Mononuclear cell (primary cell): ENCODE measurements around the gene BCKDHA. TPM values are rescaled to one million over a fixed set of nuclear protein-coding genes. Genes with fewer than 3 reads are reported as not detected.
"Not testable (repeated sequence)": the region's sequence is repeated elsewhere in the genome, so short reads cannot be mapped to it uniquely, and the experiment has no call there.

Source experiments
- H3K27me3 ChIP-seq: 2 replicates; pipeline ENCODE4 v1.6.0; 2011; ENCODE audit warnings: low read length, control low read depth; ENCODE audit not compliant: insufficient read depth
- H3K4me1 ChIP-seq: 2 replicates; pipeline ENCODE4 v1.5.1; 2011; ENCODE audit warnings: mild to moderate bottlenecking, low read length, control low read depth; ENCODE audit not compliant: insufficient read depth
- H3K4me3 ChIP-seq: 2 replicates; pipeline ENCODE4 v1.5.1; 2011; ENCODE audit warnings: mild to moderate bottlenecking, low read length, moderate library complexity
- H3K9me3 ChIP-seq: 2 replicates; pipeline ENCODE4 v1.5.1; 2011; ENCODE audit warnings: low read depth, mild to moderate bottlenecking, control low read depth, low read length
- total RNA-seq: library from RNA; depleted of rRNA; stranded (reverse); fragments of >200 nt; gene quantifications from one replicate; pipeline ENCODE4 v1.2.3, GENCODE V29; 2012

Gene BCKDHA
- total RNA-seq, 1 donor, result 30.2 TPM

DNA sequence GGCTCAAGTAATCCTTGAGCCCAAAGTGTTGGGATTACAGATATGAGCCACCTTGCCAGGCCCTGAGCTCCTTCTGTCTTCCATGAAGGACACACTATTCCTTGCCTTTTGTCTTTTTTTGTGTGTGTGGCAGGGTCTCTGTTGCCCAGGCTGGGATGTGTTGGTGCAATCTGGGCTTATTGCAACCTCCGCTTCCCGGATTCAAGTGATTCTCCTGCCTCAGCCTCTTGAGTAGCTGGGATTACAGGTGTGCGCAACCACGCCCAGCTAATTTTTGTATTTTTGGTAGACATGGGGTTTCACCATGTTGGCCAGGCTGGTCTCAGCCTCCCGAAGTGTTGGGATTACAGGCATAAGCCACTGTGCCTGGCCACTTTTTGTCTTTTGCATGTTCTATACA, 11.2 kb downstream of the BCKDHA start:
- not testable (repeated sequence) for H3K4me3 ChIP-seq, H3K27me3 ChIP-seq, H3K9me3 ChIP-seq
- peaks cover 69% of the 10 kb centered on the region for H3K4me1 ChIP-seq

DNA sequence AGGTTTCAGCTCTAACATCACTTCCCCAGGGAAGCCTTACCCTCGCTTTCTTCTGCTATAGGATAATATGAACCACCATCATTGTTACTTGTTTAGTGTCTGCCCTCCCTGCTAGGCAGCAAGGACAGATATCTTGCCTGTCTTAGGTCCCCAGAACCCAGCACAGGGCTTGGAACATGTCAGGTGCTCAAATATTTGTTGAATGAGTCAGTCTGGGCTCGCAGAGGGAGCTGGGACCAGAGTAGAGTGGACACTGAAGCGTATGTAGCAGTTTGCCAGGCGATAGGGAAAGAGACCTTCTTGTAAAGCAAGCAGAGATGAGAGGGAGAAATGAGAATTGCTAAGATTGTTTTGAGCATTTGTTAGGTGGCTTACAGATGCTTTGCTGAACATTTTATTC, 11.7 kb downstream of the BCKDHA start:
- no peaks in the 10 kb centered on the region for H3K27me3 ChIP-seq
- H3K4me3 ChIP-seq, result no peak overlapping the region
- peaks cover 74% of the 10 kb centered on the region for H3K4me1 ChIP-seq
- H3K9me3 ChIP-seq, result no peaks in the 10 kb centered on the region

DNA sequence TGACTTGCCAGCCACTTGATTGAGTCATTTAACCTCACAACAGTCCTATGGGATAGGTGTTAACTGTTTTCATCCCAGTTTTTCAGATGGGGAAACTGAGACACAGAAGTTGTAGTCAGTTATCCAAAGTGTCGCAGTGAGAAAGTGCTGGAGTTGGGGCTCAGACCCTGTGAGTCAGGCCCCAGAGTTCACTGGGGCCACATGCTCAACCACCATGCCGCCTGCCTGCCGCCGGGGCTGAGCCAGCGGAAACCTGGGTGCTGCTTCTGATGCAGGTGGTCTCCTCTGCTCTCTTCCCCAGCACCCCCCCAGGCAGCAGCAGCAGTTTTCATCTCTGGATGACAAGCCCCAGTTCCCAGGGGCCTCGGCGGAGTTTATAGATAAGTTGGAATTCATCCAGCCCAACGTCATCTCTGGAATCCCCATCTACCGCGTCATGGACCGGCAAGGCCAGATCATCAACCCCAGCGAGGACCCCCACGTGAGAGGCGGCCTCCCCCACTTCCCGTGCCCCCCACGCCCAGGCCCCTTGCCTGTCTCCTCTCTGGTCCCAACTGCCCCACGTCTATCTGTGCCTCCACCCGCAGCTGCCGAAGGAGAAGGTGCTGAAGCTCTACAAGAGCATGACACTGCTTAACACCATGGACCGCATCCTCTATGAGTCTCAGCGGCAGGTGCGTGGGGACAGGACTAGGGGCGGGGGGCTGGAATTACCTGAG, 12.9 kb downstream of the BCKDHA start:
- no peaks in the 10 kb centered on the region for H3K9me3 ChIP-seq
- peaks cover 78% of the 10 kb centered on the region for H3K4me1 ChIP-seq
- no peak overlapping the region for H3K4me3 ChIP-seq
- H3K27me3 ChIP-seq, result no peaks in the 10 kb centered on the region

DNA sequence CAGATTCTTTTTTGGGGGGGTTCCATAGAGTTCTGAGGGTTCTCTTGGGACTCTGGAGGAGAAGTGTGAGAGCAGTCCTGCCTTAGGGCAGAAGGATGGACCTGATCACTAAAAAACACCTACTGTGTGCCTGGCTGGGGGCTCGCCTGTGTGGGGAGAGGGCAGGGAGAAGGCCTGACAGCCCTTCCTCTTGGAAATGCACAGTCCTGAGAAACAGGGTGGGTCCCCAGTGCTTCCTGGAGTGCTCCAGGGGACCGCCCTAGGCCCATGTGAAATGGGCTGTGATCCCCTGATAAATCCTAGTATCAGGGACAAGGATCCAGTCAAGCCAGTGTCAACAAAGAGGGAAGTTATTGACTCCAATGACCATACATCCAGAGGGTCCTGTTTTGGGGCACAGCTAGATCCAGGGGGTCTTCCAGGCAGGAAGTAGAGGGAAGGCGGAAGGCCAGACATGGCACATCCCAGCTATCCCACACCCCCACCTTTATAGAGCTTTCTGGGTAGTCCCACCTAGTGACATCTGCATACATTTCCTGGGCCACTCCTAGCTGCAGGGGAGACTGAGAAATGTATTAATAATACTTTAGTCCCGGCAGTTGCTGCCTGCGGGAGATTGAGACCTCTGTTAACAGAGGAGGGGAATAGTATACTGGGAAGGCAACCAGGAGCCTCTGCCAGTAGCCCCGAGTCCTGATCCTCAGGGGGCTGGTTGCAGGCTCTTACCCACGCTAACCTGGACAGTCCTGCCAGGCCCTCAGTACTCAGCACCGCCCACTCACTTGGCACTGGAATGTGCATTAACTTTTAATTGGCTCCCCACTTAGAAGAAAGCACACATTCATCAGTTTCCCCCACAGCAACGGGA, 13.7 kb downstream of the BCKDHA start:
- H3K27me3 ChIP-seq, result no peaks in the 10 kb centered on the region
- H3K4me1 ChIP-seq, result peaks cover 69% of the 10 kb centered on the region
- no peak overlapping the region for H3K4me3 ChIP-seq
- H3K9me3 ChIP-seq, result no peaks in the 10 kb centered on the region

DNA sequence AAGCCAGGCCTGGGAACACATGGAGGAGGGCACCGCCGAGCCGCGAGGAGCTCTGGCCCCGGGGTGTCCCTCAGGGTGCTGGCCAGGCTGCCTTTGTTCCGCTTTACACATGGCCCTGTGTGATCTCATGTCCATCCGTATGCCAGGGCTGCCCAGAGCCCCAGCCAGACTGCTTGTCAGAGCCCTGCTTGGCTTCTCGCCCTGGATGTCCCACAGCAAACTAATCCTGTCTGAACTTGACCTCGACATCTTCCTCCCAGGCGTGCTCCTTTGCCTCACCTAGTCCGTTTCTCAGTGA, 14.3 kb downstream of the BCKDHA start:
- no peak overlapping the region for H3K4me3 ChIP-seq
- no peaks in the 10 kb centered on the region for H3K27me3 ChIP-seq
- H3K9me3 ChIP-seq, result no peaks in the 10 kb centered on the region
- peaks cover 63% of the 10 kb centered on the region for H3K4me1 ChIP-seq

DNA sequence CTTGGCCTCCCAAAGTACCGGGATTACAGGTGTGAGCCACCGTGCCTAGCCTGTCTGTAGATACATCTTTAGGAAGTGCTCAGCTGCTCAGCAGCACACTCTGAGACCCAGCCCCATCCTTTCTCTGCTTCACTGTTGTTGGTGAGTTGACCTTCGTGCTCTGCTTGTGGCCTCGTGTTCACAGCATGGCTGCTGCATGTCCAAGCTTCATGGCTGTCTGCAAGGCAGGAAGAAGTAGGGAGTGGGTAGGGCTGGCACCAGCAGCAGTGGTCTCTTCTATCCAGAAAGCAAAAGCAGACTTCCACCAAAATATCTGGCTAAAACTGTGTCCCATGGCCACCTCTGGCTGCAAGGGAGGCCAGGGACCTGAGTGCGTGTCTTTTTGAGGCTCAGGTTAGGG, 15.3 kb downstream of the BCKDHA start:
- Histone ChIP-seq H3K4me3 (no peak overlapping the region), H3K4me1 (peaks cover 53% of the 10 kb centered on the region)

DNA sequence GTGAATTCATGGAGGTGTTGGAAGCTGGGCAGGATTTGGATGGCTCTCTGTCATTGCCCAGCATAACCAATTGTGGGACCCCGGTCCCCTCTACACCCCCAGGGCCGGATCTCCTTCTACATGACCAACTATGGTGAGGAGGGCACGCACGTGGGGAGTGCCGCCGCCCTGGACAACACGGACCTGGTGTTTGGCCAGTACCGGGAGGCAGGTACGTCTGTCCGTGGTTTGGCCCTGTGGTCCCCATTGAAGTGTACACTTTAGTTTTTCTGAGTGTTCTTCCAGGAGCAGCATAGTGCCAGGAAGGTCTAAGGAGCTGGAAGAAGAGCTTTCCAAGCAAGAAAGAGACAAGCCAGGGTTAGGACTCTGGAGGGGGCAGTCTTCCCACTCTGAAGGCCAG, 16.3 kb downstream of the BCKDHA start:
- no peaks in the 10 kb centered on the region for H3K27me3 ChIP-seq
- H3K9me3 ChIP-seq, result no peaks in the 10 kb centered on the region
- H3K4me3 ChIP-seq, result no peak overlapping the region
- H3K4me1 ChIP-seq, result peaks cover 52% of the 10 kb centered on the region

More for the DNA sequence above, 15.3 kb downstream of the BCKDHA start:
- Histone ChIP-seq H3K27me3 (no peaks in the 10 kb centered on the region), H3K9me3 (no peaks in the 10 kb centered on the region)

DNA sequence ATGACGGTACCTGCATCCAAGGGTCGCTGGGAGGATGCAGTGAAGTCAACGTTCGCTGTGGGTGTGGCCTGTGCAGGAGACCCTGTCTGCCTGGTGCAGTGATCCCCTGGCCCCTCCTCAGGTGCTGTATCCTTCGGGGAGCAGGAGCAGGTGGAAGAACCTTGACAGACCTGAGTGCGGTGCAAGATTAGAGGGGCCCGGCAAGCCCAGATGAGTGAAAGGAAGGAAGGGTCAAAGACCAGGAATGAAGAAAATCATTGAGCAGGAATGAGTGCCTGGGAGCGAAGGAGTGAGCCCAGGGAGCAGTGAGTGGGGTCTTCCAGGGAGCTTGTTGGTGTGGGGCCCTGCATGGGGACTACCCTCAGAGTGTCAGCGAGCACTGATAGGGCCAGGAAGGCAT, 16.8 kb downstream of the BCKDHA start:
- no peak overlapping the region for H3K4me3 ChIP-seq
- H3K4me1 ChIP-seq, result peaks cover 52% of the 10 kb centered on the region
- no peaks in the 10 kb centered on the region for H3K27me3 ChIP-seq
- H3K9me3 ChIP-seq, result no peaks in the 10 kb centered on the region

DNA sequence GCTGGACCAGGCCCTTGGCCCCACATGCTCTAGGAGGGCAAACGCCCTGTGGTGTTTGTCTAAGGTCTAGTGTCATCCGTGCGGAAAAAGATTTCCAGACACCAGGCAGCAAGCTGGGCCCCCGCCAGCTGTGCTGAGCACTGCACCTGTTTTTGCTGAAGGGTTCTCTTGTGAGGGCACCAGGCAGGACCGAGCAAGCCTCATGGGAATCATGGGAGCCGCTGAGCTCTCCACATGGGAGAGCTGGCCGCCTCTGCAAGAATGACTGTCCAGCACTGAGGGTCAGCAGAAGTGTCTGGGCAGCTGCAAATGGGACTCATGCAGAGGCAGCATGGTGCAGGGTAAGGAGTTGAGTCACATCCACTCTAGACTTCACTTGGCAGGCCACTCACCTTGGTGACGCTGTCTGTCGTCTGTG, 17.5 kb downstream of the BCKDHA start:
- H3K4me3 ChIP-seq, result no peak overlapping the region
- H3K27me3 ChIP-seq, result no peaks in the 10 kb centered on the region
- no peaks in the 10 kb centered on the region for H3K9me3 ChIP-seq
- peaks cover 52% of the 10 kb centered on the region for H3K4me1 ChIP-seq

DNA sequence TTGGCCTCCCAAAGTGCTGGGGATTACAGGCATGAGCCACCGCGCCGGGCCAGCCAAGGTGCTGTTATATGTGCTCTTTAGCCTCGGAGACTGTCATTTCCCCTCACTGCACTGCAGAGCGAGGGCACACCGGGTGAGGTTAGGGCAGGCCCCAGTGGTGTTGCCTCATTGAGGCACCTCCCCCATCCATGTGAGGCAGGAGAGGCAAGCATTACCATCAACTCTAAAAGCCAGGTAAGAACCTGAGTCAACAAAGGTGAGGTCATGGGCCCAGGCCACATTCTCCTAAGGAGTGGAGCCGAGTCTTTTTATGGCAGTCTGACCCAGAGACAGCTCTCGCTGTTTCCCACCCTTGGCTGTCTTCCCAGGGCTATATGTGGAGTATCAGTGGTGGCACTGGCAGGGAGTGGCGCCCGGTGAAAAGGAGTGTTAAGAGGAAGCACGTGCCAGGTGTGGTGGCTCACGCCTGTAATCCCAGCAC, 18.6 kb downstream of the BCKDHA start:
- no peaks in the 10 kb centered on the region for H3K27me3 ChIP-seq
- H3K4me1 ChIP-seq, result peaks cover 52% of the 10 kb centered on the region
- no peak overlapping the region for H3K4me3 ChIP-seq
- no peaks in the 10 kb centered on the region for H3K9me3 ChIP-seq

DNA sequence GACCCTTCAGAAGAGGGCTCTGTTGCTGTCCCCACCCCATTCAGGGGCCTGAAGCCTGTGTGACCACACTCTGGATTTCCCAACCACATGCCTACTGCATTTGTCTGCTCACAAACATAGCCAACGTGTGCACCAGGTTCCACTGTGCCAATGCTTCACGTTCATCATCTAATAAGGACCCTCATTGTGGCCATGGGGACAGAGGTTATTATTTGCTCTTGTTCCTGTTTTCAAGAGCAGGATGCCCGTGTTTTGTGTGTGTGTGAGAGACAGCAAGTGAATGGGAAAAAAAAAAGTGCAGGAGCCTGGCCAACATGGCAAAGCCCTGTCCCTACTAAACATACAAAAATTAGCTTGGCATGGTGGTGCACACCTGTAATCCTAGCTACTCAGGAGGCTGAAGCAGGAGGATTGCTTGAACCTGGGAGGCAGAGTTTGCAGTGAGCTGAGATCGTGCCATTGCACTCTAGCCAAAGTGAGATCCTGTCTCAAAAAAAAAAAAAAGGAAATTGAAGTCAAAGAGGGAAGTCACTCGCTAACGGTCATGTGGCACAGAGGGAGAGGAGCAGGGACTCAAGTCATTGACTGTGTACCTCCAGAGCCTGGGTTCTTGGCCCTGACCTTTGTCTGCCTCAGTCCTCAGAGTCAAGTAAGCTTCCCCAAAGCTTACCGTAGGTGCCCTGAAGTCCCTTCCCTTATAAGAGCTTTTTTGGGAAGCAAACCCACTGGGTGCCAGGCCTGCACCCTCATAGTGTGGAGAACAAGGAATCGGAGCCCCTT, 22.7 kb downstream of the BCKDHA start:
- Histone ChIP-seq H3K4me3 (no peak overlapping the region), H3K4me1 (peaks cover 67% of the 10 kb centered on the region), H3K9me3 (no peaks in the 10 kb centered on the region), H3K27me3 (no peaks in the 10 kb centered on the region)

DNA sequence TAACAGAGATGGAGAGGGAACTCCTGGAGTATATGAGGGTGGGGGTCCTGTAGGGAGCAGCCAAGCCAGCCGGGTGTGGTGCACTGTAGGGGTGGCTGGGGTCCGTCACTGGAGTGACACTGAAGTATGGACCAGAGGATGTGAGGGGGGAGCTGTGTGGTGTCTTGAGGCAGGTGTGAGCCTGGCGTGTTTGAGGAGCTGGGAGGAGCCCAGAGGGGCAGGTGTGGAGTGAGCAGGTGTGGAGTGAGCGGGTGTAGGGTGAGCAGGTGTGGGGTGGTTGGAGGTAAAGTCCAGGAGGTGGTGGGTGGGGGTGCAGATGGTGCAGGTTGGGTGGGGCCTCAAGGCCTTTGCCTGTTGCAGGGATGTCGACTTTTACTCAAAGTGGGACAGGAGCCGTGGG, 23.7 kb downstream of the BCKDHA start:
- Histone ChIP-seq H3K9me3 (no peaks in the 10 kb centered on the region), H3K4me3 (no peak overlapping the region), H3K27me3 (no peaks in the 10 kb centered on the region), H3K4me1 (peaks cover 76% of the 10 kb centered on the region)

DNA sequence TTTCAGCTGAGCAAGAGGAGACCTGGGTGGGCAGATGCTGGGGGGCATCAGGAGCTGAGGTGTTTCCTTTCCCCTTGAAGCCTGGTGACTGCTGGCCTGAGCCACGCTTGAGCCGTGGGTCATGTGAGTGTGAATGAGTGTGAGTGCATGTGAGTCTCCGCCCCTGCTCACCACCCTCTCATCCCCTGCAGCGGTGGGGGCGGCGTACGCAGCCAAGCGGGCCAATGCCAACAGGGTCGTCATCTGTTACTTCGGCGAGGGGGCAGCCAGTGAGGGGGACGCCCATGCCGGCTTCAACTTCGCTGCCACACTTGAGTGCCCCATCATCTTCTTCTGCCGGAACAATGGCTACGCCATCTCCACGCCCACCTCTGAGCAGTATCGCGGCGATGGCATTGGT, 24.4 kb downstream of the BCKDHA start:
- no peaks in the 10 kb centered on the region for H3K27me3 ChIP-seq
- no peaks in the 10 kb centered on the region for H3K9me3 ChIP-seq
- peaks cover 83% of the 10 kb centered on the region for H3K4me1 ChIP-seq
- no peak overlapping the region for H3K4me3 ChIP-seq

DNA sequence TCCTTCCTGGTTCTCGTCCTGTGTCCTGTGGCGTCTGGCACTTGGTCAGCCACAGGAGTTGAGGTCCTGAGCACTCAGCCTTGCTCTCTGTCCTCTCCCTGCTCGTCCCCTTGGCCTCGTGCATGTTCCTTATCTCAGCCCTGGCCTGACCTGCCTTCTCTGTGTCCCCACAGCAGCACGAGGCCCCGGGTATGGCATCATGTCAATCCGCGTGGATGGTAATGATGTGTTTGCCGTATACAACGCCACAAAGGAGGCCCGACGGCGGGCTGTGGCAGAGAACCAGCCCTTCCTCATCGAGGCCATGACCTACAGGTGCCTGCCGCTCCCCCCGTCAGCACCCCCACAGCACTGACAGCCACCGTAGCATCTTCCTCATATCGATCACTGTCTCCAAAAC, 24.8 kb downstream of the BCKDHA start:
- H3K9me3 ChIP-seq, result no peaks in the 10 kb centered on the region
- H3K27me3 ChIP-seq, result no peaks in the 10 kb centered on the region
- no peak overlapping the region for H3K4me3 ChIP-seq
- H3K4me1 ChIP-seq, result peaks cover 86% of the 10 kb centered on the region

DNA sequence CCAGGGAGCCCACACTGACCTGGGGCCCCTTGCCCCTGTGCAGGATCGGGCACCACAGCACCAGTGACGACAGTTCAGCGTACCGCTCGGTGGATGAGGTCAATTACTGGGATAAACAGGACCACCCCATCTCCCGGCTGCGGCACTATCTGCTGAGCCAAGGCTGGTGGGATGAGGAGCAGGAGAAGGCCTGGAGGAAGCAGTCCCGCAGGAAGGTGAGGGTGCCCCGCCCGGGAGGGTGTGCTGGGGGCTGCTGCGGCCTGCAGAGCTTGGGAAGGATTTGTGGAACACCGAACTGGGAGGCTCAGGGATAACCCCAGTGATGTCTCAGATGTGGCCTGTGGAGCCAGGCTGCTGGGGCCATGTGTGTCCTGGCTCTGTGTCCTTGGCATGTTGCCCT, 25.3 kb downstream of the BCKDHA start:
- Histone ChIP-seq H3K9me3 (no peaks in the 10 kb centered on the region), H3K4me1 (peaks cover 91% of the 10 kb centered on the region), H3K4me3 (no peak overlapping the region), H3K27me3 (no peaks in the 10 kb centered on the region)
